Neural progenitor cell (in vitro differentiated cells): Measurements from ENCODE around the gene GSTM4.

Experiments used
- EZH2 ChIP-seq: fragments of 200-600 bp; sonication (generic); IDR thresholded peaks from 2 replicates; pipeline ENCODE4 v1.6.1; 2017; ENCODE audit warnings: antibody characterized with exemption, mild to moderate bottlenecking, moderate library complexity
- EZH2phosphoT487 ChIP-seq: fragments of 200-600 bp; sonication (generic); IDR thresholded peaks from 2 replicates; pipeline ENCODE4 v1.6.1; 2017; ENCODE audit warnings: antibody characterized with exemption
- TF ChIP-seq, protein P1 (sequence below): fragments of 200-600 bp; sonication (generic); IDR thresholded peaks from 2 replicates; pipeline ENCODE4 v1.5.1; 2017; ENCODE audit warnings: antibody characterized with exemption, mild to moderate bottlenecking

DNA sequence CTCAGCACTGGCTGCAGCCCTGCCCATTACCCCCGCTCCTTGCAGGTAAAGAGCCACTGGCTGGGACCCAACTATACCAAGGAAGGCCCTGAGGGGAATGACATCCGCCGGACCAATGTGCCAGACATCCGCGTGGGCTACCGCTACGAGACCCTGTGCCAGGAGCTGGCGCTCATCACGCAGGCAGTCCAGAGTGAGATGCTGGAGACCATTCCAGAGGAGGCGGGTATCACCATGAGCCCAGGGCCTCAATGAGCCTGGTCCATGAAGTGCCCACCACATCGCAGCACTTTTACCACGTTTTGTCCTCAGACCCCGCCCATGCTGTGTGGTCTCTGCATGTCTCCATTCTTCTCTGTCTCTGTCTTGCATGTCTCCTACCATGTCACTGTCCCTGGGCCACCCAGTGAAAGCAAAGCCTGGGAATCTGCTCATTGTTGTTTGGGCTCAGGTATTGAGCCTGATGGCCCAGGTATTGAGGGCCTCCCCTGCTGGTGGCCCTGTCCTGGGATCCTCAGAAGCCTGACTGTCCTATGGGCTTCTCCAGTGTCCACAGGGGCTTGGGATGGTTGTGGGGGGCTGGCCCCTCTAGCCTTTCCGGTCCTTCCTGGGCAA lies 24.9 kb upstream of the GSTM4 start:
- no peak for TF ChIP-seq EZH2phosphoT487
- TF ChIP-seq, protein P1, sequence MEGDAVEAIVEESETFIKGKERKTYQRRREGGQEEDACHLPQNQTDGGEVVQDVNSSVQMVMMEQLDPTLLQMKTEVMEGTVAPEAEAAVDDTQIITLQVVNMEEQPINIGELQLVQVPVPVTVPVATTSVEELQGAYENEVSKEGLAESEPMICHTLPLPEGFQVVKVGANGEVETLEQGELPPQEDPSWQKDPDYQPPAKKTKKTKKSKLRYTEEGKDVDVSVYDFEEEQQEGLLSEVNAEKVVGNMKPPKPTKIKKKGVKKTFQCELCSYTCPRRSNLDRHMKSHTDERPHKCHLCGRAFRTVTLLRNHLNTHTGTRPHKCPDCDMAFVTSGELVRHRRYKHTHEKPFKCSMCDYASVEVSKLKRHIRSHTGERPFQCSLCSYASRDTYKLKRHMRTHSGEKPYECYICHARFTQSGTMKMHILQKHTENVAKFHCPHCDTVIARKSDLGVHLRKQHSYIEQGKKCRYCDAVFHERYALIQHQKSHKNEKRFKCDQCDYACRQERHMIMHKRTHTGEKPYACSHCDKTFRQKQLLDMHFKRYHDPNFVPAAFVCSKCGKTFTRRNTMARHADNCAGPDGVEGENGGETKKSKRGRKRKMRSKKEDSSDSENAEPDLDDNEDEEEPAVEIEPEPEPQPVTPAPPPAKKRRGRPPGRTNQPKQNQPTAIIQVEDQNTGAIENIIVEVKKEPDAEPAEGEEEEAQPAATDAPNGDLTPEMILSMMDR: no peak
- no peak for TF ChIP-seq EZH2
